Measurements from ENCODE around the gene GRM4. TPM values are rescaled to one million over a fixed set of nuclear protein-coding genes. Genes with fewer than 3 reads are reported as not detected.

GRM4 gene
- not detected for total RNA-seq
- long read RNA-seq: 0 reads

DNA sequence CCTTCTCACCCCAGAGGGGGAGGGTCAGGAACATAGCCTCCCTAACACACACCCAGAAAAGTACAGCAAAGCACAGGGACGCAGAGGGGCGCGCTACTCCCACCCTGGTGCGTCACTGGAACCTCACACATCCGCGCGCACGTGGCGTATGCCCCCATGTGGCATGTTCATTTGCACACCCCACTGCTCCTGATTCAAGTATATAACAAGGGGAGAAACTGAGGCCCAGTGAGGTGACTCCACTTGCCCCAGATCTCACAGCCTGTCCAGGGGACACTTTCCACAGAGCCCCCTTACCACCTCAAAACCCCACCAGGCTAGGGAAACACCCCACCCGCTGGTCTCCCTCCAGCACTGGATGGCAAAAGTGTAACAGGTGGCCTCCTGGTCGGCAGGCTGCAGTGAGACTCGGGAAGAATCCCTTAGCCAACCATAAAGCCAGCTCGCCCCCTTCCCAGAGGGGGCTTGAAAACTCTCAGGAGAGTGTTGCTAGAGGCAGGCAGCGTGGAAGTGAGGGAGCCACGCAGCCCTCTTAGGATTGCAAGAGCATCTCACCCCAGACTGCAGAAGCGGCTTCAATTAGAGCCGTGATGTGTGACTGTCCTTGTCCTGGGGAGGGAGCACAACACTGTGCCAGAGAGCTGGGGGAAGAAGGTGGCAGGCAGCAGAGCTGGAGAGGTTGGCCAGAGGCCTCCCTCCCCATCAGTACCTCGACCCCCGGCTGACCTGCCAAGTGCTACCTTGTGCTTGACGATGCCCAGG lies at the start of gene GRM4:
TSS of gene GRM4 (minus strand) at position 67 of the 762 bp plus-strand sequence. CDS start 12,591 bp downstream, outside the sequence.
- no peak for DNase-seq (ENCODE audit: low spot score)

DNA sequence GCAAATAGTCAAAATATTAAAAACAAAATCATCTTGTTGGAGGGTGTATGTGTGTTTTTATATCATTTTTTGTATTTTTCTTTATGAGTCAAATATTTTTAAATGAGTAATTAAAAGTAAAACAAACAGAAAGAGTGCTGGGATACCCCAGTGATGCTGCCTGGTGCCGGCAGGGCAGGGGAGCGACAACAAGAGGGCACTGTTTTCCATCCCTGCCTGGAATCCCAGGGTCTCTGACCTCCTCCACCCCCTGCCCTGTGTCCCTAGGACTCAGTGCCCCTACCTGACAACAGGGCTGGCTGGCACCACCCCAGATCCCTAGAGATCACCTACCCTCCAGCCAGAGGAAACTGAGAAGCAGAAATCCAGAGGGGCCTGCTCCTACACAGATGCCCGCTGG lies 48.9 kb upstream of the GRM4 start:
- no peak for DNase-seq (ENCODE audit: low spot score)

DNA sequence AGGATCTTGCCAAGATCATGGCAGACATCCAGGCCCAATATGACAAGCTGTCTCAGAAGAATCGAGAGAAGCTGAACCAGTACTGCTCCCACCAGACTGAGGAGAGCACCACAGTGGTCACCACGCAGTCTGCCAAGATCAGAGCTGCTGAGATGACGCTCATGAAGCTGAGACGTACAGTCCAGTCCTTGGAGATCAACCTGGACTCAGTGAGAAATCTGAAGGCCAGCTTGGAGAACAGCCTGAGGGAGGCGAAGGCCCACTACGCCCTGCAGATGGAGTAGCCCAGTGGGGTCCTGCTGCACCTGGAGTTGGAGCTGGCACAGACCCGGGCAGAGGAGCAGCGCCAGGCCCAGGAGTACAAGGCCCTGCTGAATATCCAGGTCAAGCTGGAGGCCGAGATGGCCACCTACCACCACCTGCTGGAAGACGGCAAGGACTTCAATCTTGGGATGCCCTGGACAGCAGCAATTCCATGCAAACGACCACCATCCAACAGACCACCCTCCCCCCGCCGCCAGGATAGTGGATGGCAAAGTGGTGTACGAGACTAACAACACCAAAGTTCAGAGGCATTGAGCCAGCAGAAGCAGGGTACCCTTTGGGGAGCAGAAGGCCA lies 44.7 kb upstream of the GRM4 start:
- DNase-seq (ENCODE audit: low spot score): peak; percentile 64

GRCh38 chr6:34189806-34190503 lies 44.1 kb upstream of the GRM4 start:
- peak; percentile 77 for DNase-seq (ENCODE audit: low spot score)

DNA sequence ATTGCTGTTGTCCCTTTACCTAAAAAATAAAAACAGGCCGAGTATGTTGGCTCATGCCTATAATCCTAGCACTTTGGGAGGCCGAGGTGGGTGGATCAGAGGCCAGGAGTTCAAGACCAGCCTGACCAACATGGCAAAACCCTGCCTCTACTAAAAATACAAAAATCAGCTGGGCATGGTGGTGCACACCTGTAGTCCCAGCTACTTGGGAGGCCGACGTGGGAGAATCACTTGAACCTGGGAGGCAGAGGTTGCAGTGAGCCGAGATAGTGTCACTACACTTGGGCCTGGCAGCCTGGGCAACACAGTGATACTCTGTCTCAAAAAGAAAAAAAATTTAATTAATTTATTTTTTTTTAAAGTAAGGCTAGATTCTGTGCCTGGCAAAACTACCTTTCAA lies 38.8 kb upstream of the GRM4 start:
- peak; percentile 55 for DNase-seq (ENCODE audit: low spot score)

DNA sequence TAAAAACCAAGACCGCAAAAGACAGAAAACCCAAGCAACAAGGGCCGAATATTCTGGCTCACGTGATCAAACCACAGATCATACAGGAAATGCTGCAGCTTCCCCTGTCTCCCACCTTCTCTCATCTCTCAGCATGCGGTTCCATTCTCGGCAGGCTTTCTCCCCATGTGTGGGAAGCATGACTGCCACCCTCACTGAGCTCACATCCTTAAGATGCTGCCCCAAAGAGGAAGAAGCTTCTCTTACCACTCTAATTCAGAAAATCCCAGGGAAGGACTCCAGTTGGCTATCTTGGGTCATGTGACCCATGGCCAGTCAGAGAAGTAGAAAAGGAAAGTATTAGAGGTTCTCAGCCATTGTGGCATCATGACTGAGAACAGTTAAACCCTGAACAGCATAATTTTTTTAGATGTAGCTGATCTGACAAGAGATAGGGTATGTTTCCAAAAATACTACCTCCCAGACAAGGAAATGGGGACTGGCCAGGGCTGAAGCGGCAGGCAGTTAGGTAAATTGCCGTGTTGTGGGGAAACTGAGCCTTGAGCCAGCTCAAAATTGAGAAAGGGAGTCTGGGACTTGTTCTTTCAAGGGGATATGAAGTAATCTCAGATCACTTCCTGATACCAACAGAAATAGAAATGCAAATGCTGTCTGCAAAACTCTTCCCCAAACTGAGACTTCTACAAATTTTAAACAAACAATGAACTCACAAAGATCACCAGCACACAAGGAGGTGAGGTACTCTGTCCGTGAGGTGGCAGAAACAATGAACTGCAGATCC lies 37.1 kb upstream of the GRM4 start:
- DNase-seq (ENCODE audit: low spot score): peak; percentile 28

DNA sequence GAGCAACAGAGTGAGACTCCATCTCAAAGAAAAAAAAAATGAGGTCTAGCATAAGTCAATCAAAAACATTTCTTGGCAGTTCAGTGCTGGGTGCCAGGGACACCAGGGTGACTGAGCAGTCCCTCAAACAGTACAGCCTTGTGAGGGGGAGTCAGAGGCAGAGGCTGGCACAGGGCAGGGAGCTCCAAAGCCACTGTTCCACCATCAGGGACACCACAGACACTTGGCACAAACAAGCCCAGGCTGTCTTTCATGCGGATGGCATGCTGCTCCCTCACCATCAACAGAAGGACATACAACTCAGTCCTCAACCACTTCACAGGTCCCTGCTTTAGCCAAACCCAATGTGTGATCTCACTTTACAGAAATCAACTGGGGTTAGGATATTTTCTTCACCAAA lies 36.0 kb upstream of the GRM4 start:
- DNase-seq (ENCODE audit: low spot score): peak; percentile 33

GRCh38 chr6:34179106-34179720 lies 33.3 kb upstream of the GRM4 start:
- DNase-seq (ENCODE audit: low spot score): peak; percentile 76

DNA sequence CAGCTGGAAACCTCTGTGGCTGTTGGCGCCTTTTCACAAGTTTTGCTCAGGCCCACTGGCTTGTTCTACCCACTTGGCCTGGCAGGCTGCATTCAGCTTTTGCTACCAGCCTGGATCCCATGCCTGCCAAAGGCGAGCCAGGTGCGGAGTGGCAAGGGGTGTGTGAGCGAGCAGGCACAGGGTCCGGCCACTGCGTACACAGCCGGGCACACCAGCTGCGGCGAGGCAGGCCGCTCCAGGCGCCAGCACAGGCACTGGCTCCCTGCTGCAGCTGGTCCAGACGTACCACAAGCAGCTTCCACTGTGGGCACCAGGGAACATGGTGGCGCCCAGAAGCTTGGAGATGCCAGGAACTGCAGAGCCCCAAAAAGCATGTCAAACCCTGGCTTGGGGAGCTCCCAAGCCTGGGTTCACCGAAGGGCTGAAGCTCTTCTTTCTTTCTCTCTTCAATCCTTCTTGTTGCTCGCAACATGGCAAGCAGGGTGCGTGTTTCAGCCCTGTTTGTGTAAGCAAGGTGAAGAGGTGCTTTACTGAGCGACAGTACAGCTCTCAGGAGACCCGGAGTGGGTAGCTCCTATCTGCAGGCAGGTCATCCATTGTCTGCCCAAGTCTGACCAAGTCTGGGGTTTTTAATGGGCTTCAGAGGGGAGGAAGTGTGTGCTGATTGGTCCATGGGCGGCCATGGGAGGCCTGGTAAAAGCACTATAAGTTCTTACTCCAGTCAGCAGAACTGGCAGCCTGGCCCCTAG lies 32.6 kb upstream of the GRM4 start:
- DNase-seq (ENCODE audit: low spot score): peak; percentile 77

GRCh38 chr6:34177181-34177591 lies 31.3 kb upstream of the GRM4 start:
- DNase-seq (ENCODE audit: low spot score): peak; percentile 84

DNA sequence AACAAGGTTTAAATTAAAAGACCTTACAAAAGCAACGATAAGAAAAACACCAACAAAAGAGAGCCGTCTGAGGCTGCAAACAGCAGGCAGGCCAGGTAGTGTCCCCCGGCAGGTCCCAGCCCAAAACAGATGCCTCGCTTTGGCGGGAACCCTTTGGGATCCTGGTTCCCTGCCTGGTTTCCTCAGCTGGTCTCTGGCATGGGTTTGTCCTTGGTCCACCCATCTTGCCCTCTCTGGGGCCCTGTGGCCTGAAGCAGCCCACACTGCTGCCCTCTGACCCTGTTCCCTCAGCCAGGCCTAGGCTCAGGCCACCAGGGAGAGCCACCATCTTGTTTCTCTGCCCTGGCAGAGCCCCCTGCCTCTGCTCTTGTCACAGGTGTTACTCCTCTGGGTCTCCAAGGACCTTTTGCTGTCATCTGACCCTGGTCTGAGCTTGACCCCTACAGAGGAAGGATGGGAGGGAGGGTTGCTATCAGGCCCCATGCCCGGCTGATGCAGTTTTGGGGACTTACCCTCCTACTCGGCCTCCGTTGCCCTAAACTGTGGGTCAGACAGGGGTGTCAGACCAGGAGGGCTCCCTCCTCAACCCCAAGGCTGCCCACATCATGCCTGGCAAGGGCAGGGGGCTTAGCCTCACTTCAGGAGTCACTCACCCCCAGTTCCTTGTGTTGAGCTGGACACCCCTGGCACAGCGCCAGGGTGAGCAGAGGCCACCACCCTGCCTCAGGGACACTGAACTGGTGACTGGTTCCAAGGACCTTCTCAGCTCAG lies 30.6 kb upstream of the GRM4 start:
- peak; percentile 57 for DNase-seq (ENCODE audit: low spot score)

DNA sequence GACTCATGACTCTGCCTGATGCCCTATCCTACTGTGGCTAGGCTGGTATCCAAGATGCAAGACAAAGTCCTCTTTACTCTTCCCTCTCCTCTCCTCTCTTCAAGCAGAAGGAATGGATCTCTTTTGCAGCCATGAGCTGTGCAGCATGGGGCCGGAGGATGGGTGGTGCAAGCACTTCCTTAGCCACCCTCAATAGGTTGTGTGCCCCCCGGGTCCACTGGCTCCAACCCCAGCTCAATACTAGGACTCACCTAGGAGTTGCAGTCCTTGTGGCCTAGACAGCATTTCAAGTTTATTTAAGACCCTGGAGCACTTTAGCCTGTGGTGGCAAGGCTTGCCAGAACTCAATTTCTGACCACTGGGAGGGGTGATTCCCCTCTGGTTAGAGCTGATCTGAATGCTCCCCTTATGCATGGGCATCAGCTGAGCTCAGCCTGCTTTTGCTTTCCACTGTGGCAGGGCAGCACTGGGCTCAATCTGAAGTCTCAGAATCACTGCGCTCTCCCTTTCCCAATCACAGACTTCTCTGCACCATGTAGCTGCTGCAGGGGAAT lies 29.0 kb upstream of the GRM4 start:
- peak; percentile 57 for DNase-seq (ENCODE audit: low spot score)

DNA sequence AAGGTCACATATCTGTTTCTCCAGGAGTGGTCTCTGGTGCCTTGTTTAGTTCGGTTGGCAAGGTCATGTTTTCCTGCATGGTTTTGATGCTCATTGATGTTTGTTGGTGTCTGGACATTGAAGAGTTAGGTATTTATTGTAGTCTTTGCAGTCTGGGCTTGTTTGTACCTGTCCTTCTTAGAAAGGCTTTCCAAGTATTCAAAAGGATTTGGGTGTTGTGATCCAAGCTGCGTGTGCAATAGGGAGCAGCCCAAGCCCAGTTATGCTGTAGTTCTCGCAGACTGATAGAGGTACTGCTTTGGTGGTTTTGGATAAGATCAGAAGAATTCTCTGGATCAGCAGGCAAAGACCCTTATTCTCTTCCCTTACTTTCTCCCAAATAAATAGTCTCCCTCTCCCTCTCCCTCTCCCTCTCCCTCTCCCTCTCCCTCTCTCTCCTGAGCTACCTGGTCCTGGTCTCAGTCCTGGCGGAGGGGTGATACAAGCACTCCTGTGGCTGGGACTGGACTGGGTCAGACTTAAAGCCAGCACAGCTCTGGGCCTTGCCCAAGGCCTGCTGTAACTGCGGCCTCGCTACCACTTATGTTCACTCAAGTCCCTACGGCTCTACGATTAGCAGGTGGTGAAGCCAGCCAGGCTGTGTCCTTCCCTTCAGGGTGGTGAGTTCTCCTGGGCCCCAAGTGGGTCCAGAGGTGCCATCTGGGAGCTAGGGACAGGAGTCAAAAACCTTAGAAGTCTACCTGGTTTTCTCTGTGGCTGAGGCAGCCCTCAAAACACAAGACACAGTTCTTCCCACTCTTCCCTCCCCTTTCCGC lies 27.3 kb upstream of the GRM4 start:
- DNase-seq (ENCODE audit: low spot score): peak; percentile 85

DNA sequence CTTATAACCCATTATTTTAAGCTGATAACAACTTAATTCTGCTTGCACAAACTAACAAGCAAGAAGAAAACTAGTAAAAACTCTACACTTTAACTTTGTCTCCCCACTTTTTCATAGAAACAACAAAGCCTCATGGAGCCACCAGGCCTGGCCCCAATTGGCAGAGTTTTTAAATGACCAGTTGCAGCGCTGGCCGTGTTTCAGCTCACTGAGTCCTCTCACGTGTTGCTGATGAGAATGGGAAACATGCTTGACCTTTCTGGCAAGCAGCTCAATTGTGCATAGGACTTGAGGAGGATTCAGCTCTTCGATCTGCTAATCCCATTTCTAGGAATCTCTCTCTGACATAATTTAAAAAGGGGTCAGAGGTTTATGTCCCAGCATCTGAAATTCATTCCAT lies 24.5 kb upstream of the GRM4 start:
- DNase-seq (ENCODE audit: low spot score): peak; percentile 37

DNA sequence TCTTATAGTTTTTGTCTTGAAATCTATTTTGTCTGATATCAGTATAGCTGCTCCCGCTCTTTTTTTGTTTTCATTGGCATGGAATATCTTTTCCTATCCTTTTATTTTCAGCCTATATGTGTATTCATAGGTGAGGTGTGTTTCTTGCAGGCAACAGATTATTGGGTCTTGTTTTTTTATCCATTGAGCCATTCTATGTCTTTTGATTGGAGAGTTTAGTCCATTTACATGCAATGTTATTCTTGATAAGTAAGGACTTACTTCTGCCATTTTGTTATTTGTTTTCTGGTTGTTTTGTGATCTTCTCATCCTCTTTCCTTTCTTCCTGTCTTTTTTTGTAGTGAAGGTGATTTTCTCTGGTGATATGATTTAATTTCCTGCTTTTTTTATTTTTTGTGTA lies 24.0 kb upstream of the GRM4 start:
- DNase-seq (ENCODE audit: low spot score): no peak

- peak; percentile 64 for DNase-seq (ENCODE audit: low spot score)
These were observed 16.1 kb upstream of the GRM4 start for GRCh38 chr6:34161857-34162515.

DNA sequence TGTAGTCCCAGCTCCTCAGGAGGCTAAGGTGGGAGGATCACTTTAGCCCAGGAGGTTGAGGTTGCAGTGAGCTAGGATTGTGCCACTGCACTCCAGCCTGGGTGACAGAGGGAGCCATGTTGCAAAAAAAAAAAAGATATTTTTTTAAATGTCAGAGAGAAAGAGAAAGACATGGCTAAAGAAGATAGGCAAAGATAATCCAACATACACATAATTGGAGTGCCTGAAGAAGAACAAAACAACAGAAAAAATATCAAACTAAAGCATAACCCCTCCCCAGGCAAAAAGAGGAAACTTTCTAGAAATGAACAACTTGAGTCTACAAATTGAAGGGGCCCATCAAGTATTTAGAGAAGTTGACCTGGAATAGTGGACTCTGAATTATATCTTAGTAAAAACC lies 14.0 kb upstream of the GRM4 start:
- no peak for DNase-seq (ENCODE audit: low spot score)

GRCh38 chr6:34158876-34159275 lies 13.0 kb upstream of the GRM4 start:
- DNase-seq (ENCODE audit: low spot score): peak; percentile 18

Measured in mesenteric fat pad (tissue), 1 donor.